ENCODE results near the gene CNKSR1. TPM values are rescaled to one million over a fixed set of nuclear protein-coding genes. Genes with fewer than 3 reads are reported as not detected.

The CNKSR1 gene
- total RNA-seq, 2 donors from 2014 or later = 0.52 to 1.3 TPM

DNA sequence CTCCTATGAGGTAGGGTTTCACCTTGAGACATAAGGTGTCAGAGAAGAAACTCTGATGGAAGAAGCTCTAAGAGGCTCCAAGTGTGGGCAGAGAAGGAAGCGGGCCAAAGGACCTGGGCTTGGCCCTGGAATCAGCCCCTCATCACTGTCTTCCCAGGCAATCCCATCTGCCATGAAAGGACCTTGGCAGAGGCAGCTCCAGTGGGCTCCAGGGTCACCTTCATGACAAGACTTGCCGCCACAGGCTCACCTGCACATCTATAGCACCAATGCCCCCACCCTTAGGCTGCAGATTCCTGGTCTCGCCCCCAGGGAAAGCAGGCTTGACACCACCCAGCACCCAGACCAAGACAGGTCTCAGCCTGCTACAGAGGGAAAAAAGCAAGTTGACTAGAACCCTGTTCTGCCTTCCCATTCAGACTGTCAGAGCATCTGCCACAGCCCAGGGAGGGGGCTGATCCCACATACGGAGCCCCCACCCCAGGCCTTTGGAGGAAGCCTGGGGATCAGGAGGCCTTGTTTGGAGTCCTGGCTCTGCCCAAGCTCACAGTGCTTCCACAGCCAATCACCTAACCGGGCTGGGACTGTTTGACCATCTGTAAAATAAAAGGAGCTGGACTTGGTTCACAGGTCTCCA, 18.9 kb upstream of the CNKSR1 start:
- TF ChIP-seq, protein P1, sequence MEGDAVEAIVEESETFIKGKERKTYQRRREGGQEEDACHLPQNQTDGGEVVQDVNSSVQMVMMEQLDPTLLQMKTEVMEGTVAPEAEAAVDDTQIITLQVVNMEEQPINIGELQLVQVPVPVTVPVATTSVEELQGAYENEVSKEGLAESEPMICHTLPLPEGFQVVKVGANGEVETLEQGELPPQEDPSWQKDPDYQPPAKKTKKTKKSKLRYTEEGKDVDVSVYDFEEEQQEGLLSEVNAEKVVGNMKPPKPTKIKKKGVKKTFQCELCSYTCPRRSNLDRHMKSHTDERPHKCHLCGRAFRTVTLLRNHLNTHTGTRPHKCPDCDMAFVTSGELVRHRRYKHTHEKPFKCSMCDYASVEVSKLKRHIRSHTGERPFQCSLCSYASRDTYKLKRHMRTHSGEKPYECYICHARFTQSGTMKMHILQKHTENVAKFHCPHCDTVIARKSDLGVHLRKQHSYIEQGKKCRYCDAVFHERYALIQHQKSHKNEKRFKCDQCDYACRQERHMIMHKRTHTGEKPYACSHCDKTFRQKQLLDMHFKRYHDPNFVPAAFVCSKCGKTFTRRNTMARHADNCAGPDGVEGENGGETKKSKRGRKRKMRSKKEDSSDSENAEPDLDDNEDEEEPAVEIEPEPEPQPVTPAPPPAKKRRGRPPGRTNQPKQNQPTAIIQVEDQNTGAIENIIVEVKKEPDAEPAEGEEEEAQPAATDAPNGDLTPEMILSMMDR (IDR thresholded peaks at IDR 0.05) = no peak
- H3K4me1 ChIP-seq = peaks cover 0 to 65% of the 10 kb centered on the region in 2 donors
- peak overlapping the region in 1 of 2 donors; percentile 57 for H3K4me3 ChIP-seq
- no peaks in the 10 kb centered on the region for H3K27me3 ChIP-seq
- H3K27ac ChIP-seq = peak overlapping the region; percentile 86 to 95
- H3K9me3 ChIP-seq = no peaks in the 10 kb centered on the region
- DNase-seq (ENCODE audit: low spot score) = no peak
- no peaks in the 10 kb centered on the region for H3K36me3 ChIP-seq

DNA sequence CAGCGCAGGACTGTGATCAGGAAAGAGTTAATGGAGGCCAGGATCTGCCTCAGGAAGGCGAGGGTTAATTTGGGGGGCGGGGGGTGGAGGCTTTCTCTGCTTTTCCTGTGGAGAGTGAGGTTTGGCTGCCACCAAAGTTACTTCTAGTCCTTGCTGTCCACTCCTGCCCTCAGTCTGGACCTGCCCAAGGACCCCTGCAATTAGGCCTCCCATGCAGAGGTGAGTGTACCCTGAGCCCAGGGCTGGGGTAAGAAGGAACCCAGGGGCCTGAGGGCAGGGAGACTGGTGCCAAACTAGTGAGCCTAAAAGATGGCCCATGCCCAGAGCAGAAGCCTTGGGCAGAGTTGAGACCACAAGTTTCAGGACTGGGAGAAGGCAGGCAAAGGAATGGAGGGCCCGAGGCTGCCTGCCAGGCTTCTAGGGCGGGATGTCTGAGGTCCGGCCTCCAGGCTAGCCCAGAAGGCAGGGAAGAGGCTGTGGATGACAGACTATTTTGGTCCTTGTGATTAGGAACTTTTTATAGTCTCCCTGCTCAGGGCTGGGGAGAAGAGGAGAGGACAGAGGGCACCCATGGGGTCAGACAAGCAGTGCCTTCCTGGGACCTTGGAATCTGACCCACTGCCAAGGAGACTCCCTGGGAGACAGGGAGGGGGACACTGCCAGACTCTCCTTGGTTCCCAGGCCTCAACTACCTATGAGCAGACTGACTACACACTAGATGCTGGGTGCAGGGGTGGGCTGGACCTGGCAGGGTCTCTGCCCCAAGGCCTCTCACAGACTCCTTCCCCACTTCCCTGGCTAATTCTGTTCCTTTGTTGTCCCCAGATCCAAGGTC, 18.2 kb upstream of the CNKSR1 start, which contains the start of gene FAM110D:
Gene FAM110D (plus strand): TSS at position 172 of the 835 bp plus-strand sequence. CDS start 2,213 bp downstream, outside the sequence.
- Histone ChIP-seq H3K4me1 (peaks cover 0 to 72% of the 10 kb centered on the region in 2 donors), H3K4me3 (peak within 1 kb of the TSS; percentile 33 to 57), H3K27me3 (no peaks in the 10 kb centered on the region), H3K36me3 (no peaks in the 10 kb centered on the region), H3K27ac (peak within 1 kb of the TSS; percentile 86 to 95), H3K9me3 (no peaks in the 10 kb centered on the region)
- TF ChIP-seq, protein P1 (IDR thresholded peaks at IDR 0.05) = no peak
- no peak for DNase-seq (ENCODE audit: low spot score)

DNA sequence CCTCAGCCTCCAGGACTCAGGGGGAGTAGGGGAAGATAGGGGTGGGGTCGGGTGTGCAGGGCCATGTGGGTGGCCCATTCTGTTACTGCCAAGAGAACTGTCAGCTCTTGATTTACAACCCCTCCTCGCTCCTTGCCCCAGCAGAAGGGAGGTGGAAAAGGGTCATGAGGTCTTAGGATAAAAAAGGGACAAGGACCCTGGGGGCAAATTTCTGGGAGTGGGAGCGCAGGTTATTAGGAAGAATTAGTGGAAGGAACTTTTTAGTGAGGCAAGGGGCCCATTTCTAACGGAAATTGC, 17.6 kb upstream of the CNKSR1 start:
- no peak for DNase-seq (ENCODE audit: low spot score)
- Histone ChIP-seq H3K9me3 (no peaks in the 10 kb centered on the region), H3K4me3 (peak overlapping the region; percentile 33 to 57), H3K4me1 (peaks cover 0 to 77% of the 10 kb centered on the region in 2 donors), H3K36me3 (no peaks in the 10 kb centered on the region), H3K27me3 (no peaks in the 10 kb centered on the region), H3K27ac (peak overlapping the region; percentile 86 to 95)
- TF ChIP-seq, protein P1 (IDR thresholded peaks at IDR 0.05) = no peak

DNA sequence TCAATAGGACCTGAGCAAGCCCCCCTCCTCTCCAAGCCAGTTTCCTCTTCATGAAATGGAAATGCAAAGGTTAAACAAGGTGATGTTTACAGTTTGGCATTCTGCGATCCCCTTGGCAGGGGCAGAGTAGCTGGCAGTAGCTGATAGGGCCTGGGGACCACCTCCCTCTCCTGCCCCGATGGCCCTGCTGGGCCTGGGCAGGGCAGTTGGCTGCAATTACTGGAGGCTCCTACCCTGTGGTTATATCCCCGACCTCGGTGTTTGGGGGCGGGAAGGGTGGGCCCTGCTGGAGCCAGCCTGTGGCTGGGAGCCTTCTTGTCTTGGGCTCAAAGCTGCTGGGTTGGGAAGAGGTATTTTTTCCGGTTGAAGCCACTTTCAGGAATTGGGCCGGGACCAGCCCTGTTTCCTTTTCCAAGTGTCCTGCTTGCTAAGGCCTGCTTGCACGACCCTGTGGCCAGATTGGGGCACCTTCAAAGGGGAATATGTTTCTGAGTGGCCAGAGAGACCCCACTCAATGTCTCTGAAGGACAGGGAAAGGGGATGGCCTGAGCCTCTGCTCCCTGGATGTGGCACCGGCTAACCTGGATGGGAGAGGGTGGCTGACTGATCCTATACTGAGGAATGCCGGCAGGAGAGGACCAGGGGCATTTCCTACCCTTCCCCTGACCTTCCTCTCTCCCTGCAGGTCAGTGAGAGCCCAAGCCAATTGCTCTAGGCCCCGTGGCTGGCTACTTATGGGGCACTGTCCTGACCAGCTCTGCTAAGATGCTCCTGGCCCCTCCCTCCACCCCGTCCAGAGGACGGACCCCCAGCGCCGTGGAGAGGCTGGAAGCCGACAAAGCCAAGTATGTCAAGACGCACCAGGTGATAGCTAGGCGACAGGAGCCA, 16.5 kb upstream of the CNKSR1 start:
- TF ChIP-seq, protein P1 (IDR thresholded peaks at IDR 0.05) = no peak
- Histone ChIP-seq H3K27ac (peak overlapping the region; percentile 86 to 95), H3K4me3 (peak overlapping the region; percentile 41 to 57), H3K27me3 (no peaks in the 10 kb centered on the region), H3K36me3 (no peaks in the 10 kb centered on the region), H3K9me3 (no peaks in the 10 kb centered on the region), H3K4me1 (peaks cover 0 to 80% of the 10 kb centered on the region in 2 donors)
- DNase-seq (ENCODE audit: low spot score) = no peak

DNA sequence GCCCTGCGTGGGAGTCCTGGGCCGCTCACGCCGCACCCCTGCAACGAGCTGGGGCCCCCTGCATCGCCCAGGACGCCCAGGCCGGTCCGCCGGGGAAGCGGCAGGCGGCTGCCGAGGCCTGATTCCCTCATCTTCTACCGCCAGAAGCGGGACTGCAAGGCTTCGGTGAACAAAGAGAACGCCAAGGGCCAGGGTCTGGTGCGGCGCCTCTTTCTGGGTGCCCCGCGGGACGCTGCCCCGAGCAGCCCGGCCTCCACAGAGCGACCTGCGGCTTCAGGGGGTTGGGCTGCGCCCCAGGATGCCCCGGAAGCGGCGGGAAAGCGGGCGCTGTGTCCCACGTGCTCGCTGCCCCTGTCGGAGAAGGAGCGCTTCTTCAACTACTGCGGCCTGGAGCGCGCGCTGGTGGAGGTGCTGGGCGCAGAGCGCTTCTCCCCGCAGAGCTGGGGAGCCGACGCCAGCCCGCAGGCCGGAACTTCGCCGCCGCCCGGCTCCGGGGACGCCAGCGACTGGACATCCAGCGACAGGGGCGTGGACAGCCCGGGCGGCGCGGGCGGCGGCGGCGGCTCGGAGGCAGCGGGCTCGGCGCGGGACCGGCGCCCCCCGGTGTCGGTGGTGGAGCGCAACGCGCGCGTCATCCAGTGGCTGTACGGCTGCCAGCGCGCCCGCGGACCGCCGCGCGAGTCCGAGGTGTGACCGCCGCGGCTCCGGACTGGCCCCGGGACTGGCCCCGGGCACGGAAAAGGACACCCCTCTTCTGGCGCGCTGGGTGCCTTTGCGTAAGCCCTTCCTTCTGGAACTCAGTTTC, 15.7 kb upstream of the CNKSR1 start:
- Histone ChIP-seq H3K27me3 (no peaks in the 10 kb centered on the region), H3K36me3 (no peaks in the 10 kb centered on the region), H3K4me1 (peaks cover 0 to 71% of the 10 kb centered on the region in 2 donors), H3K4me3 (peak overlapping the region; percentile 41 to 57), H3K9me3 (no peaks in the 10 kb centered on the region), H3K27ac (peak overlapping the region; percentile 86 to 95)
- TF ChIP-seq, protein P1 (IDR thresholded peaks at IDR 0.05) = peak in 1 of 2 donors; percentile 41
- no peak for DNase-seq (ENCODE audit: low spot score)
